GM19463 (cell line): Measurements from ENCODE around the gene XCR1.
"Not testable (repeated sequence)": the region's sequence is repeated elsewhere in the genome, so short reads cannot be mapped to it uniquely, and the experiment has no call there.

ENCODE experiments used
- ATAC-seq: cut with Tn5 transposase; IDR thresholded peaks from one replicate; pipeline ENCODE4 v1.9.1; 2021; ENCODE audit warnings: mild to moderate bottlenecking, moderate library complexity; ENCODE audit not compliant: unreplicated experiment

XCR1 gene

DNA sequence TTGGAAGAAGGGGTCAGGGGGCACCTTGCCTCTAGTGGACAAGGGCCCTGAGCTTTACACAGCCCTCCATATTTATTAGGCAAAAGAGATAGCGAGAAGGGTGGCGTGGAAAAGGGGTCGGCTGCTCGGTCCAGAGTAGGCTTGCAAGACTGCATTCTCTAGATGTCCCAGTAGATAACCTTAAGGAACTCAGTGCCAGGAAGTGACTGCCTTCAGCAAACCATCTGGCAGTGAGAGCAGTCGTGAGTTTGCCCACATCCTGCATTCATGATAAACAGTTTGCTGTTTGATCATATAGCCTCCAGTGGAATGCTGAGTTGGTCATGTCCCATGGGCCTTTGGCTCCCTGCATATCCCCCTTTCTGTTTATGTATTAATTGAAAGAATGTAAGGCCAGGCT, 18.9 kb upstream of the XCR1 start:
- not testable (repeated sequence) for ATAC-seq

DNA sequence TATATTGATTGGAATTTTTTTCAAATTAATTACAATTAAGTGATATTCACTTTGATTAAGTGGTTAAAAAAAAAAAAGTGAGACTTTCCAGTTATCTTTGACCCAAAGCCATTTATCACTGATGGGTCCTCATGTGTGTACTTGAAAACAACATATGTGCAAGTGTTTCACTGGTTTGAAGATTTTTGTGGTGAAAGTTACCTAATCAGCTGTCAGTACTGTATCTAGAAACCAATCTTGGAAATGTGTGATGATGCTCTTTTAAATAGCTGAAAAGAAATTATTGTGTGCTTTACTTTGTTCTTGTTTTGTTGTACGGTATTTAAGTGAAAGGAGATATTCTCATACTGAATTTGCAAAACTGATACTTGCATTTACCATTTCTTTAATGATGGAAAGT, 11.6 kb upstream of the XCR1 start:
- no peak for ATAC-seq

DNA sequence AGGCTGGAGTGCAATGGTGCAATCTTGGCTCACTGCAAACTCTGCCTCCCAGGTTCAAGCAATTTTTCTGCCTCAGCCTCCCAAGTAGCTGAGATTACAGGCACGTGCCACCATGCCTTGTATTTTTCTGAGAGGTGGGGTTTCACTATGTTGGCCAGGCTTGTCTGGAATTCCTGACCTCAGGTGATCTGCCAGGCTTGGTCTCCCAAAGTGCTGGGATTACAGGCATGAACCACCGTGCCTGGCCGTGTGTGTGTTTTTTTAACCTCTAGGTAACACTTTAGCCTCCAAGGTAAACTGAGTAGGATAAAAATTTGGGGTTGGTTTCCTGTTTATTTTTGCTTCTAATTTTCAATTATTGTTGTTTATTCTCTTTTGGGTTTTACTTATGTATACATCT, 10.8 kb upstream of the XCR1 start:
- ATAC-seq = not testable (repeated sequence)

DNA sequence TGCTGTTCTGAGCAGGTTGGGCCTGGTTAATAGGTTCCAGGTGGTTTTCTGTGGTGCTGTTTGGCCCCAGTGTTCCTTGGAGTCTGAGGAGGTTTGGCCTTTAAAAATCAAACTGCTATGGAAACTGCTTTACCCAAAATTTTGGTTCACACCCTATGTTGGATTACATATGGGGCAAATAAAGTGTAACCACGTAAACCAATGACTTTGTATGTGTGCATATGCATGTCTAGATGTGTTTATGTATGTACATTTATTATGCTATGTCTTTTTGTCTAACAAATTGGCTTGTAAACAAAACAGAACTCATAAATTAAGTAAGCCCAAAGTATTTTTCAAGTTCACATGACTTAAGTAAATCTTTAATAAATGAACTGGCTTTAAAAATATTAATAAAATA, 8.9 kb upstream of the XCR1 start:
- ATAC-seq = no peak

DNA sequence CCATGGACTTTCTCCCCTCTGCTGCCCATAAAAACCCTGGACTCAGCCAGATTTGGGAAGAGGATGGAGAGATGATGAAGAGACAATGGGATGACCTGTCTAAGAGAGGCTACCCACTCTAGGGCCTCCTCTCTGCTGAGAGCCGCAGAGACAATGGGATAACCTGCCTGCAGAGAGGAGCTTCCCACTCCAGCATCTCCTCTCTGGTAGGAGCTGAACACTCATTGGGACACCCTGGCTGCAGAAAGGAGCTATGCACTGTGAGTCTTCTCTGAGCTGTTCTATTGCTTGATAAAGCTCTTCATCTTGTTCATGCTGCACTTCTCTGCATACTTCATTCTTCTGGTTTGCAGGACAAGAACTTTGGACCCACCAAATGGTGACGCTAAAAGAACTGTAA, 4.5 kb upstream of the XCR1 start:
- ATAC-seq = no peak

DNA sequence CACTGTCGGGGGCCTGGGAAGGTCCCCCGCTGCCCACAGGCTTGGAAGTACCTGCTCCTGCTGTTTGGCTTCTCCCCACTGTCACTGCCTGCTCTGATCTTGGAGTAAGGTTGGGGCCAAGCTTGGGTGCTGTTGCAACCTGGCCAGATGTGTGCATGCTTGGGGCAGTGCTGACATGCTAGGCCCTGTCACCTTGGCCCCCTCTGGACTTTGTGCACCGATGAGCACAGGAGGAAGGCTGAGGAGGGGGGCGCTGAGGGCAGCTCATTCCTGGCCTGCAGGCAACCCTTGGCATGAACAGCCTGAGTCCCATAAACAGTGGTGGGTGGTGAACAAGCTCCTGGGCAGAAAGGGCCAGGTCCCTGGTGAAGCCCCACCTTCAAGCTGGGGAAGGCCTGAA, 4.0 kb upstream of the XCR1 start:
- no peak for ATAC-seq

DNA sequence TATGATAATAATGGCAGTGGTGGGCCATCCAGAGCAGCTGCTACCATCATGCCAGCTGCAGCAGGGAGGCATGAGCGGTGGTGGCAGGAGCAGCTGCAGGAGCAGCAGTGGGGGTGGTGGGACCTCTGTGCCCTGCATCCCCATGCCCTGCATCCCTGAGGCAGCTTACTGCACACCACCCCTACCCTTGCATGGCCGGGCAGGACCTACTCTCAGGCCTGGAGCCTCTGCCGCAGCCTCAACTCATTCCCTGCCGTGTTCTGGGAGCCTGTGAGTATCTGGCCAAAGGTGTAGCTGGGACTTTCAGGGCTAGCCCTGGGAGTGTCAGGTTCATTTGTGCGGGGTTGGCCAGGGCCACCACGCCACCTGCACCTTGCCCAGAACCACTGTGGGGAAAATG, 3.3 kb upstream of the XCR1 start:
- ATAC-seq = no peak

DNA sequence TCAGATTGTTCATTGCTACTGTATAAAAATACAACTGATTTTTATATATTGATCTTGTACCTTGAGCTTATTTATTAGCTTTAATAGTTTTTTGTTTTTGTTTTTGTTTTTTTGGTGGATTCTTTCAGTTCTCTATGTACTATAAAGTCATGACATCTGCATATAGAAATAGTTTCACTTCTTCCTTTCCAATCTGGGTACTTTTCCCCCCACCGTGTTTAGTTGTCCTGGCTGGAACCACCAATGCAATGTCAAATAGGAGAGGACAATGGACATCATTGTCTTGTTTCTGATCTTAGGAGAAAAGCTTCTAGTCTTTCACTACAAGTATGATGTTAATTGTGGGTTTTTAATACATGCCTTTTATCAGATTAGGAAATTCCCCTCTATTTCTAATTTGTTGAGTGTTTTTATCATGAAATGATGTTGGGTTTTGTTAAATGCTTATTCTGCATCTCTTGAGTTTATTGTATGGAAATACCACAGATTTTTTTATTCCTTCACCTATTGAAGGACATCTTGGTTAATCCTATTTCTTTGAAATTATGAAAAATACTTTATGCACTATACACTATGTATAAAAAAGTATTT, 2.8 kb upstream of the XCR1 start:
- no peak for ATAC-seq

DNA sequence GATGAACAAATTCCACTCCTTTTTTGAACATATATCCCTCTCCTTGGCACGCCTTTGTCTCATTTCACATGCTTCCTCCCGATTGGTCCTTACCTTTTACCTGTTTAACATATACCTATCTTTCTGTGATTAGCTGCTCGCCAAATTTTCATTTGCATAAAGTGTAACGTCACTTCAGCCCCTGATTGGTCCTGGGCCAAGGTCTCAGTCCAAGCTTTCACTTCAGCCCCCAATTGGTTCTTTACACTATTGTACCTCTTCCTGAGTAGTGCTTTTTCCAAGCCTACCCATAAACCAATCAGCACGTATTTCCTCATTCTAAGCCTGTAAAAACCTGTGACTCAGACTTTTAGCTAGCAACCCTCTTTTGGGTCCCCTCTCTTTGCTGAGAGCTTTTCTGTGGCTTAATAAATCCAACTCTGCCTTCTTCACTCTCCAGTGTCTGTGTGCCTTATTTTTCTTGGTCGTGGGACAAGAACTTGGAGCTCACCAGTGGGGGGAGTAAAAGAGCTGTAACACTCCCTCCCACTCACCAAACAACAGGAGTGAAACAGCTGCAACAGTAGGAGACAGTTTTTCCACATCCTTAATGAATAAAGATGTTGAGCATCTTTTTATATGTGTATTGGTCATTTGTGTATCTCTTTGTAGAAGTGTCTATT, 584 bp upstream of the XCR1 start:
- no peak for ATAC-seq

DNA sequence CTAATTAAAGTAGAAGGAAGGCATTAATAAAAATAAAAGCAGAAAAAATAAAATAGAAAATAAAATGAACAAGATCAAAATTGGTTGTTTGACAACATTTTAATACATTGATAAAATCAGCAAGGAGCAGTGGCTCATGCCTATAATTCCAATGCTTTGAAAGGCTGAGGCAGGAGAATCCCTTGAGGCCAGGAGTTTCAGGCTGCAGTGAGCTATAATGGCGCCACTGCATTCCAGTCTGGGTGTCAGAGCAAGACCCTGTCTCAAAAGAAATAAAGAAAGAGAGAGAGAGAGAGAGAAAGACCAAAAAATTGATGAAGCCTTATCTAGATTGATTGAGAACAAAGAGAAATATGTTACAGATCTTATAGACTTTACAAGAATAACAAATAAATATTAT, 2.1 kb downstream of the XCR1 start:
- no peak for ATAC-seq

DNA sequence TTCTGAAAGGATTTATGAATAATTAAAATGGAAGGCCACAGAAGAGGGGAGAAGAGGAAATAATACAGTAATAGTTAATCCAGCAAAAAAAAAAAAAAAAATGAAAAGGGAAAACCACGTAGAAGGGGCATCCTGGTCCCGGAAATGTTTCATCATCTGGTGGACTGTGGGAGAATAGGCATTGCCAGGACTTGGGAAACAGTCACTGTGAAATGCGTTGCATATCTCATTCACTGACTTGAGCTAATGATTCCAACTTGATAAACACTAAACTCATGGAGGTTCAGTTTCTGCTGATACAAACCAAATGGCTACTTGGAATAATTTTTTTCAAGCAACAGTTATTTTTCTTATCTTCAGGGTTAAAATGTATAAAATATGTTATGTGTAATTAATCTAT, 3.2 kb downstream of the XCR1 start:
- no peak for ATAC-seq

DNA sequence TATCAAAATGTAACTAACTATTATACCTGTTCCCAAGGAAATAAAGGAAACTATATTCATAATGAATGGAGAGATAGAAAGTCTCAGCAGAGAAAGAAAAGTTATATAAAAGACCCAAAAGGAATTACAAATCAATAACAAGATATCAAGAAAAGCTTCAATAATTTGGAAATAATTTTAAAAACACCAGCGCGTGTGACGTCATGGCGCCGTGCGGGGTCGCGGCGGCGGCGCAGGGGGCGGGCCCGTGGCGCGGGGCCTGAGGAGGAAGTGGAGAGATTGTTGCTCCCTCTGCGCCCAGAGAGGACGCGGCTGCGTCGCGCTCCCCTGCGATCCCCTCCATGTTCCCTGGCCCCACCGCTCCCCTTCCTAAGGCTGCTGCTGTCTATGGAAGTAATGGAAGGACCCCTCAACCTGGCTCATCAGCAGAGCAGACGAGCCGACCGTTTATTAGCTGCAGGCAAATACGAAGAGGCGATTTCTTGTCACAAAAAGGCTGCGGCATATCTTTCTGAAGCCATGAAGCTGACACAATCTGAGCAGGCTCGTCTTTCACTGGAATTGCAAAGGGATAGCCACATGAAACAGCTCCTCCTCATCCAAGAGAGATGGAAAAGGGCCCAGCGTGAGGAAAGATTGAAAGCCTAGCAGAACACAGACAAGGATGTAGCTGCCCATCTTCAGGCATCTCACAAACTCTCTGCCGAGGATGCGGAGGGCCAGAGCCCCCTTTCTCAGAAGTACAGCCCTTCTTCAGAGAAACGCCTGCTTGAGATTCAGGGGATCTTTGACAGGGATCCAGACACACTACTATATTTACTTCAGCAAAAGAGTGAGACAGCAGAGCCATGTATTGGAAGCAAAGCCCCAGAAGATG, 4.1 kb downstream of the XCR1 start:
- no peak for ATAC-seq

DNA sequence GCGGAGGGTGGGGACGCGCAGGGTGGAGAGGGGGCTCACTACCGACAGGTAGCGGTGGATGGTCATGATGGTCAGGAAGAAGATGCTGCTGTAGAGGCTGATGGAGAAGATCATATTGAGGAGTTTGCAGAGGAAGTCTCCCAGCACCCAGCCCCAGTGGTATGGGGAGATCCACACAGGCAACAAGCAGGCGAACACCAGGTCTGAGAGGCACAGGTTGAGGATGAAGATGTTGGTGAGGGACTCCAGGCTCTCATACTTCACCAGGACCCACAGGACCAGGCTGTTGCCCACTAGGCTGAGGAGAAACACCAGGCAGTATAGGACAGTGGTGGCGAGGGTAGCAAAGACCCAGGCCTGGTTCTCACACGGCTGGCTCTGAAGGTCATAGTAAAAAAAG, 5.8 kb downstream of the XCR1 start:
- ATAC-seq = no peak

DNA sequence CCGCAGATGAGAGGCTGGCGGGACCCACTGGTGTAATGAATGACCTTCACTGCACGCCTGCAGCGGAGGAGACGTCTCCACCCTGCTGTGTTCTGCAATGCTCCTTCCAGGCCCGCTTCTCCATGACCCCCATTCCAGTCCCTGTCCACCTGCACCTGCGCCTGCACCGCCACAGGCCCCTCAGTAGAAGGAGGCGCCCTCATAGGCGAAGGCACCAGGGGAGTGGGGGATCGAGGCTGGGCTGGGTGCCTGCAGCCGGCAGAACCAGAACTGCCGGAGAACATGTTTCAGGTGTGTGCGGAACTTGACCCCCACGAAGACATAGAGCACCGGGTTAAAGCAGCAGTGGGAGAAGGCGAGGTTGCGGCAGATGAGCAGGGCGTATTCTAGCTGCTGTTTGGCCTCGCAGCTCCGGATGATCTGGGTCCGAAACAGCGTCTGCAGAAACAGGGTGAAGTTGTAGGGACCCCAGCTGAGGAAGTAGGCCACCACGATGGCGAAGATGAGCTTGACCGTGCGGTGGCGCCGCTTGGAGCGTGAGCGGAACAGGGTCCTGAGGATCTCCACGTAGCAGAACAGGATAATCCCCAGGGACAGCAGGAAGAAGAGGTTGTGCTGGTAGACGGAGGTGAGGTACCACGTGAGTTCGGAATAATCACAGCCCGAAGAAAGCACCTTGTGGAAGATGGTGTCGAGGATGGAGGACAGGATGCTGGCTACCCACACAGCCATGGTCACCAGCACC, 6.3 kb downstream of the XCR1 start:
- no peak for ATAC-seq

DNA sequence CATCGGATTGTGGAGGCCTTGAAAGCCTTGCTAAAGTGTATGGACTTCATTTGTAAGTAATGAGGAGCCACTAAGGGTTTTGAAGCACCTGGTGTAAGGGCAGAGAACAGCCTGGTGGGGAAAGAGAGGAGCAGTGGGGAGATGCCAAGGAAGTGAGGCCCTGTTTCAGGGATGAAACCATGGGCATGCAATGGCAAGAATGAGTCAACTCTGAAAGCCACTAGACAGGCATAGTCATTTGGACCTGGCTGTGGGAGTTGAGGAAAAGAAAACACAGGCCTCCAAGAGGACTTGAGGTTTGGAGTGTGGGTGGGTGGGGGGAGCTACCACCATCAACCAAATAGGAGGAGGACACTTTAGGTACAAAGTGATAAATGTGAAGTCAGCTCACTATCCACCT, 7.6 kb downstream of the XCR1 start:
- ATAC-seq = no peak

DNA sequence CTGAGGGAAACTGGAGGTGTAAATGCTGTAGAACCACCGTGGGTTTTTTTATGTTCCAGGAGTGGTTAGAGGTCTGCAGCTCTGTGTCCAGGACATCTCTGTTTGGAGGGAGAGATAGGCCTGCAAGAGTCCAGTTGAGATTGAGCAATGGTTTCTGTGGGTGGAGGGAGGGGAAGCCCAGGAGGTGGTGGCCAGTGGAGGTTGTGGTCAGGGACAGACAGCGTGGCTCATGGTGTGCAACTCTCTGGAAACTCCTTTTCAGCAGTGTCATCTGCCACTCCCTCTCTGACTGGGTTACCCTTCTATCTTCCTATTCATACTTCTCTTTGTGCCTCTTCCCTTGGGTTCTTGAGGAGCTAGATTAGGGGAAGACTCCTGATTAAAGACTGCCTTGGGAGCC, 9.6 kb downstream of the XCR1 start:
- ATAC-seq = no peak

DNA sequence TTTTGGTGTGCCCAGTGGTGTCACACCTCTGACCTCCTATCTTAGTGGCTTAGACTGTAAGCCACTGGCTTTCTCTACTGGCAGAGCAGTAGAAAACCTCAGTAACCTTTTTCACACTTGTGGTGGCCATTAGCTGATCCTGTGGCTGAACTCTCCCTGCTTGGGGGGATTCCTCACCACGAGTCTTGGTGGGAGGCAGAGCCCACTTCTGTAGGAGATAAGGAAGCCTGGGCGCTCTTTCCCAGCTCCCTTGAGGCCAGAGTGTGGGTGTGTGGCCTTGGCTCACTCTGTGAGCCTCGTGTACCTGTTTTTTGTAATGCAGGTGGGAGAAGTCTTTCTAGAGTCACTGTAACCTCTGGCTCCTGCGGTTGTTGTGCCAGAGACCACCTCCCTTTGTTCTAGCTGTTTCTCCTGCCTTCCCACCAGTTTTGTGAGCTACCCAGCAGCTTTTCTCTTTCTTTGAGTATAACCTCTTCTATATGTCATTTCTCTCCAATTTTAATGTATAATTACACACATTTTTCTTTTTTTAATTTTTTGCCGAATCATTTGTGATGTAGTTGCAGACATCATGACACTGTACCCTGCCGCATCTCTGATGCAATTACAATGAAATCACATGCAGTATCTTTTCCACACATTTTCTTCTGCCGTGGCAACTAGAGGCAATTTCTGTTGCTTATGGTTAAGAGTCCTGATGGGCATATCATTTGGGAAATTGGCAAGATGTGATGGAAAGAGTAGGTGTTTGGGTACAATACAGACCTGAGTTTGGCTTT, 13.8 kb downstream of the XCR1 start:
- ATAC-seq = no peak

DNA sequence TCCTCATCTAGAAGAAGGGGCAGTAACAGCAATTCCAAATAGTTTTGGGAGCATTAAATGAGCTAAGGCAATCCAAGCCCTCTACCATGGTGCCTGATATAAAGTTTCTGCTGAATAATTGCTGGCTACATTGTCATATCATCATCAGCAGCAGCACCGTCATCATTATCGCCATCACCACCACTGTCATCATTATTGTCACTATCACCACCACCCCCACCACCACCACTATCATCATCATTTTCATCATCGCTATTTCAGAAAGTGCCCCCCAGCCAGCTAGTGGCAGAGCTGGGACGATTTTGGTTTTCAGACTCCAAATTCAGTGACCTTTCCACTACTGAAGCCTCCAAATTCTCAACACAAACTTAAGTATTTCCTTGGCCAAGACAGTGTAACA, 15.0 kb downstream of the XCR1 start:
- ATAC-seq = no peak

DNA sequence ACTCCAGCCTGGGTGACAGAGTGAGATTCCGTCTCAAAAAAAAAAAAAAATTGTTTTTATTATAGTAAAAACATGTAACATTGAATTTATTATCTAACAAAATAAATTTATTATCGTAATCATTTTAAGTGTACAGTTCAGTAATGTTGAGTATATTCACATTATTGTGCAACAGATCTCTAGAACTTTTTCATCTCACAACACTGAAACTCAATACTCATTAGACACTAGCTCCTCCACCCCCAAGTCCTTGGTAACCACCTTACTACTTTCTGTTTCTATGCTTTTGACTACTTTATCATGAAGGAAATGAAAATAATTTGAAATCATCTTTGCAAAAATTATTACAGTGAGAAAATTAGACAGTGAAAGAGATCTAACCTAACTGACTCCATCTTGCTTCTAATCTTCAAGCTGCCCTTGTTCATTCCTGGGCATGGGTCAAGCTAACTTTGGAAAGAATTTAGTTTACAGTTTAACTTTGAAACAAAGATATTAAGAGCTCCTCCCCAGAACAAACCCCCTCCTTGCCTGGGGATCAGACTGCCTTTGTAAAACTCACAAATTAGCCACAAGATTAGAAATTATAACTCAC, 16.7 kb downstream of the XCR1 start:
- no peak for ATAC-seq

DNA sequence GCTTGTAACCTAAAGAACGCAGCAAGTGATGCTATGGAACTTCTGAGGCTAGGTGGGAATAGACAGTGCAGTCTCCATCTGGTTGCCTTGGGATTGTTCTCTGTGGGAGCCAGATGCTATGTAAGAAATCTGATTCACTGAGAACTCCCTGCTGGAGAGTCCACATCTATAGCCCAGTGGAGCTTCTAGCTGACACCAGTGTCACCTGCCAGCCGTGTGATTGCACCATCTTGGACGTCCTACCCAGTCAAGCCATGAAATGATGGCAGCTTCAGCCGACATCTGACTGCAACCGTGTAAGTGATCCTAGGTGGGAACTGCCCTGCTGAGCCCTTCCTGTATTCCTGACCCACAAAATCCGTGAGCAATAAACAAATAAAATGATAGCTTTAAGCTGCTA, 19.2 kb downstream of the XCR1 start:
- ATAC-seq = no peak
